H1 (cell line): ENCODE measurements around the gene ADD3. TPM values are rescaled to one million over a fixed set of nuclear protein-coding genes. Genes with fewer than 3 reads are reported as not detected.

ENCODE experiments used
- CTCF ChIA-PET: fragments of 300-600 bp; sonication (Branson Sonifier 250); formaldehyde crosslinking; loops from one replicate; lab custom pipeline; 2021; ENCODE audit not compliant: partially characterized antibody; lab: Charles Lee
- POLR2A ChIA-PET: fragments of 300-600 bp; sonication (Branson Sonifier 250); formaldehyde crosslinking; loops from one replicate; lab custom pipeline; 2021; ENCODE audit warnings: inconsistent platforms; ENCODE audit not compliant: partially characterized antibody; lab: Charles Lee
- DNase-seq, 2 experiments: peaks; one replicate each; pipeline versions ENCODE4 v3.0.0 to v3.0.0-alpha.2; 2010 to 2022; ENCODE audit warnings: low spot score in 2 of 2, low read depth in 1 of 2, mixed read lengths in 1 of 2
- FAIRE-seq: peaks from 2 replicates; lab custom pipeline; 2011; peaks lifted over from hg19 to GRCh38; lab: Jason Lieb, UNC
- H2AFZ ChIP-seq: 2 replicates; pipeline ENCODE4 v1.8.1; 2012; ENCODE audit warnings: low read length, inconsistent platforms
- H2AK5ac ChIP-seq: 2 replicates; pipeline ENCODE4 v1.6.1; 2013; ENCODE audit warnings: low read depth, low read length
- H2BK120ac ChIP-seq: replicated peaks from 2 replicates; pipeline ENCODE3; 2013; ENCODE audit warnings: low read depth, low read length, inconsistent platforms
- H2BK12ac ChIP-seq: 2 replicates; pipeline ENCODE4 v1.6.1; 2013; ENCODE audit warnings: low read depth, low read length
- H2BK15ac ChIP-seq: 2 replicates; pipeline ENCODE4 v1.6.1; 2013; ENCODE audit warnings: low read length
- H2BK20ac ChIP-seq: 2 replicates; pipeline ENCODE4 v1.6.1; 2013; ENCODE audit warnings: low read length
- H2BK5ac ChIP-seq: 2 replicates; pipeline ENCODE4 v1.6.1; 2013; ENCODE audit warnings: low read depth, low read length
- H3K14ac ChIP-seq: 2 replicates; pipeline ENCODE4 v1.6.1; 2013; ENCODE audit warnings: inconsistent platforms; ENCODE audit not compliant: insufficient read length
- H3K18ac ChIP-seq: 2 replicates; pipeline ENCODE4 v1.6.1; 2013; ENCODE audit warnings: low read length; ENCODE audit errors: extremely low read depth
- H3K23ac ChIP-seq: 2 replicates; pipeline ENCODE4 v1.6.1; 2013; ENCODE audit warnings: inconsistent platforms; ENCODE audit not compliant: insufficient read length
- H3K23me2 ChIP-seq: 2 replicates; pipeline ENCODE4 v1.6.1; 2013; ENCODE audit warnings: low read depth, low read length
- H3K27ac ChIP-seq: 2 replicates; pipeline ENCODE4 v1.6.1; 2011; ENCODE audit warnings: low read depth, low read length, inconsistent platforms
- H3K27me3 ChIP-seq, 4 experiments: replicated peaks in 1 of 4; 1 replicate in 1 of 4; 2 replicates in 3 of 4; pipeline versions ENCODE4 v1.6.1 to v1.8.1; 2011 to 2013; ENCODE audit warnings: low read length in 3 of 4, mild to moderate bottlenecking in 3 of 4, inconsistent platforms in 2 of 4, mixed read lengths in 2 of 4, moderate library complexity in 1 of 4; ENCODE audit not compliant: control insufficient read depth in 3 of 4, insufficient read depth in 3 of 4; ENCODE audit errors: extremely low read depth in 1 of 4
- H3K36me3 ChIP-seq, 4 experiments: 2 replicates each; pipeline versions ENCODE4 v1.6.1 to v1.8.1; 2011 to 2013; ENCODE audit warnings: mild to moderate bottlenecking in 4 of 4, low read length in 3 of 4, moderate library complexity in 2 of 4, control low read depth in 1 of 4, inconsistent platforms in 1 of 4; ENCODE audit not compliant: insufficient read depth in 4 of 4, control insufficient read depth in 2 of 4
- H3K4ac ChIP-seq: replicated peaks from 2 replicates; pipeline ENCODE3; 2013; ENCODE audit warnings: low read length, low read depth, mixed read lengths, inconsistent platforms; ENCODE audit not compliant: insufficient read length
- H3K4me1 ChIP-seq, 4 experiments: replicated peaks in 1 of 4; 1 replicate in 1 of 4; 2 replicates in 3 of 4; pipeline versions ENCODE4 v1.6.1 to v1.8.1; 2011 to 2013; ENCODE audit warnings: low read length in 3 of 4, inconsistent platforms in 2 of 4, mixed read lengths in 1 of 4; ENCODE audit not compliant: insufficient read depth in 4 of 4, control insufficient read depth in 3 of 4
- H3K4me2 ChIP-seq, 2 experiments: 2 replicates each; pipeline versions ENCODE4 v1.6.1 to v1.8.1; 2011 to 2013; ENCODE audit warnings: low read depth in 2 of 2, low read length in 2 of 2, control low read depth in 1 of 2, inconsistent platforms in 1 of 2, mild to moderate bottlenecking in 1 of 2; ENCODE audit not compliant: insufficient read depth in 1 of 2
- H3K4me3 ChIP-seq, 4 experiments: fragments of 200-600, 300-600 bp in 1 of 4; sonication (generic), shearing (Covaris generic), sonication (Bioruptor Twin) in 1 of 4; 2 replicates each; pipeline versions ENCODE4 v1.5.1 to v1.8.1; 2011 to 2016; ENCODE audit warnings: low read length in 4 of 4, low read depth in 3 of 4, control low read depth in 2 of 4, inconsistent platforms in 2 of 4, mild to moderate bottlenecking in 2 of 4, mixed read lengths in 1 of 4, moderate library complexity in 1 of 4; ENCODE audit not compliant: insufficient read depth in 2 of 4; ENCODE audit errors: extremely low read depth in 1 of 4
- H3K56ac ChIP-seq: replicated peaks from 2 replicates; pipeline ENCODE3; 2013; ENCODE audit warnings: low read depth, mild to moderate bottlenecking, mixed read lengths, low read length, inconsistent platforms; ENCODE audit not compliant: insufficient read length
- H3K79me1 ChIP-seq: 2 replicates; pipeline ENCODE4 v1.6.1; 2013; ENCODE audit warnings: low read depth, low read length, control low read depth
- H3K79me2 ChIP-seq, 2 experiments: 2 replicates each; pipeline versions ENCODE4 v1.6.1 to v1.8.1; 2012 to 2013; ENCODE audit warnings: low read length in 2 of 2, mild to moderate bottlenecking in 2 of 2, inconsistent platforms in 1 of 2; ENCODE audit not compliant: insufficient read depth in 2 of 2, control insufficient read depth in 1 of 2
- H3K9ac ChIP-seq, 4 experiments: replicated peaks in 1 of 4; 1 replicate in 1 of 4; 2 replicates in 3 of 4; pipeline versions ENCODE4 v1.6.1 to v1.8.1; 2011 to 2013; ENCODE audit warnings: low read depth in 3 of 4, low read length in 3 of 4, control low read depth in 2 of 4, mild to moderate bottlenecking in 2 of 4, moderate library complexity in 2 of 4, inconsistent platforms in 1 of 4; ENCODE audit errors: extremely low read depth in 1 of 4
- H3K9me3 ChIP-seq, 2 experiments: 2 replicates each; pipeline versions ENCODE4 v1.6.1 to v1.8.1; 2012 to 2013; ENCODE audit warnings: mild to moderate bottlenecking in 2 of 2, moderate library complexity in 2 of 2, control low read depth in 1 of 2, inconsistent platforms in 1 of 2, low read depth in 1 of 2, low read length in 1 of 2, mixed read lengths in 1 of 2; ENCODE audit not compliant: insufficient read depth in 2 of 2
- H4K20me1 ChIP-seq, 2 experiments: replicated peaks in 1 of 2; 2 replicates each; pipeline versions ENCODE3 to v1.8.1; 2011 to 2013; ENCODE audit warnings: inconsistent platforms in 2 of 2, low read length in 2 of 2, mild to moderate bottlenecking in 1 of 2; ENCODE audit not compliant: insufficient read depth in 2 of 2, control insufficient read depth in 1 of 2
- H4K5ac ChIP-seq: 2 replicates; pipeline ENCODE4 v1.6.1; 2013; ENCODE audit warnings: low read length, low read depth, mixed read lengths, inconsistent platforms; ENCODE audit not compliant: insufficient read length
- H4K8ac ChIP-seq: 2 replicates; pipeline ENCODE4 v1.8.0; 2013; ENCODE audit warnings: mild to moderate bottlenecking, moderate library complexity, low read length, inconsistent platforms; ENCODE audit not compliant: insufficient read depth; ENCODE audit errors: extremely low read depth
- H4K91ac ChIP-seq: replicated peaks from 2 replicates; pipeline ENCODE3; 2013; ENCODE audit warnings: low read length, mixed read lengths, inconsistent platforms; ENCODE audit not compliant: insufficient read length
- CTBP2 ChIP-seq: IDR thresholded peaks from 2 replicates; pipeline ENCODE4 v1.7.0; 2011; ENCODE audit warnings: borderline replicate concordance, mild to moderate bottlenecking, moderate library complexity, mixed read lengths, low read length; ENCODE audit not compliant: insufficient read depth, insufficient read length
- MAFK ChIP-seq: IDR thresholded peaks from 2 replicates; pipeline ENCODE4 v1.6.1; 2012; ENCODE audit warnings: low read depth, mild to moderate bottlenecking, improper control_type of control experiment, low read length
- NANOG ChIP-seq: IDR thresholded peaks from 2 replicates; pipeline ENCODE4 v1.6.1; 2011; ENCODE audit warnings: low read length, low read depth, mild to moderate bottlenecking, inconsistent platforms; ENCODE audit not compliant: insufficient read depth, poor library complexity, severe bottlenecking
- RAD21 ChIP-seq, 2 experiments: IDR thresholded peaks in 1 of 2; conservative IDR thresholded peaks in 1 of 2; 2 replicates each; pipeline ENCODE4 v1.6.1; 2011; ENCODE audit warnings: low read depth in 2 of 2, low read length in 2 of 2, improper control_type of control experiment in 1 of 2, inconsistent platforms in 1 of 2, mild to moderate bottlenecking in 1 of 2, moderate library complexity in 1 of 2
- RNF2 ChIP-seq: fragments of 200-900, 300-1000 bp; sonication (generic); IDR thresholded peaks from 2 replicates; pipeline ENCODE4 v1.7.1; 2016; ENCODE audit warnings: borderline replicate concordance, low read depth, mild to moderate bottlenecking, antibody characterized with exemption, low read length; ENCODE audit not compliant: poor library complexity, severe bottlenecking; ENCODE audit errors: missing control alignments
- TCF12 ChIP-seq: IDR thresholded peaks from 2 replicates; pipeline ENCODE4 v1.6.1; 2011; ENCODE audit warnings: low read depth, mild to moderate bottlenecking, low read length
- TEAD4 ChIP-seq: IDR thresholded peaks from 2 replicates; pipeline ENCODE4 v1.6.1; 2012; ENCODE audit warnings: low read depth, low read length, inconsistent platforms, mixed read lengths
- WGBS, 2 experiments: shearing (Covaris generic) in 1 of 2; methylation state at CpG; one replicate each; pipeline versions ENCODE4 v1.1.6 to v1.1.7; 2013 to 2015; ENCODE audit warnings: low lambda C conversion rate in 2 of 2, mixed read lengths in 2 of 2, inconsistent platforms in 1 of 2, low coverage in 1 of 2, missing lambda C conversion rate in 1 of 2; ENCODE audit not compliant: insufficient replicate concordance in 2 of 2, insufficient coverage in 1 of 2, insufficient read length in 1 of 2; ENCODE audit errors: extremely low coverage in 1 of 2, missing lambda C conversion rate in 1 of 2; 5-methylcytosine and 5-hydroxymethylcytosine counted together
- polyA plus RNA-seq, 7 experiments: library from polyadenylated mRNA; depleted of rRNA in 3 of 7; stranded (reverse) in 5 of 7; unstranded in 2 of 7; fragments of >200 nt in 5 of 7; fragments of 200-250 nt in 2 of 7; gene quantifications; 1 replicate in 5 of 7; 2 replicates in 1 of 7; 4 replicates in 1 of 7; pipeline versions ENCODE4 v1.2.1 to v1.2.3, GENCODE V29; 2011 to 2013; ENCODE audit warnings: missing spikeins in 2 of 7, mixed read lengths in 2 of 7
- total RNA-seq: library from RNA; stranded (reverse); fragmentation: NEBNext Ultra II Directional; extraction: Animal tissue kit (Norgen Biotek cat#: 25700); gene quantifications from 2 replicates; pipeline ENCODE4 v1.2.1, GENCODE V29; 2021

The ADD3 gene
- total and polyA plus RNA-seq, 2 of the 8 experiments (the other 6 are each of a cell fraction or from before 2014, with no cell fraction given) = 44.7 to 85.6 TPM

DNA sequence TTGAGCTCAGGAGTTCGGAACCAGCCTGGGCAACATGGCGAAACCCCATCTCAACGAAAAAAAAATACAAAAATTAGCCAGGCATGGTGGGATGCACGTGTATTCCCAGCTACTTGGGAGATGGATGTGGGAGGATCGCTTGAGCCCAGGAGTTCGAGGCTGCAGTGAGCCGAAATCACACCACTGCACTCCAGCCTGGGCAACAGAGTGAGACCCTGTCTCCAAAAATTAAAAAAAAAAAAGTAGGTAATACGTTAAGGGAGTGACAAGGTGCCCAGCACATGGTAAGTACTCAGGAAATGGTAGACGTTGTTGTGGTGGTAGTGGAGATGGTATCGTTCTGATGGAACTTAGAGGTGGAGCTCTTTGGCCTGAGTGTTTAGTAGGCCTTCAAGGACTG is 43.5 kb upstream of the ADD3 start:
- no peak for TF ChIP-seq CTBP2
- no peak for TF ChIP-seq NANOG
- TF ChIP-seq RAD21 (IDR thresholded peaks at IDR 0.05 in 1 of 2, conservative IDR thresholded peaks at IDR 0.05 in 1 of 2; ENCODE audit: low read depth in 2 of 2, low read length in 2 of 2) = no peak
- TF ChIP-seq TEAD4 = no peak
- TF ChIP-seq RNF2 = no peak
- no peak for TF ChIP-seq MAFK
- TF ChIP-seq TCF12 = no peak
- no peaks in the 10 kb centered on the region for H4K20me1 ChIP-seq
- H2BK5ac ChIP-seq = peak overlapping the region; percentile 46; the same call in 1 of the 2 replicates
- no peaks in the 10 kb centered on the region for H3K36me3 ChIP-seq
- no peak overlapping the region for H2BK120ac ChIP-seq
- H3K14ac ChIP-seq = no peak overlapping the region
- no peak overlapping the region for H2BK12ac ChIP-seq
- DNase-seq (no peak), FAIRE-seq (no peak)
- no peak overlapping the region for H4K5ac ChIP-seq
- no peaks in the 10 kb centered on the region for H3K27me3 ChIP-seq
- 0 out of 2 replicates have a peak overlapping the region, but pooled peaks have one; percentile 60 for H2AK5ac ChIP-seq
- WGBS, 2 experiments = 92% methylated on average over 10 of the region's 10 CpGs; no CpG with 5 or more reads in 1 of the 2 experiments
- no peaks in the 10 kb centered on the region for H3K79me2 ChIP-seq
- no peak overlapping the region for H3K56ac ChIP-seq
- H2BK20ac ChIP-seq = no peak overlapping the region
- no peak overlapping the region for H2AFZ ChIP-seq
- no peak overlapping the region for H4K8ac ChIP-seq
- peaks cover 8 to 19% (median 11%) of the 10 kb centered on the region in 4 experiments for H3K4me1 ChIP-seq
- no peak overlapping the region for H4K91ac ChIP-seq
- no peak overlapping the region for H3K18ac ChIP-seq
- H3K4me2 ChIP-seq = no peak overlapping the region
- H3K23ac ChIP-seq = no peak overlapping the region
- H3K9ac ChIP-seq = no peak overlapping the region
- H3K27ac ChIP-seq = no peak overlapping the region
- no peaks in the 10 kb centered on the region; the same call in 1 of the 2 replicates for H3K23me2 ChIP-seq
- H3K9me3 ChIP-seq = no peaks in the 10 kb centered on the region
- no peaks in the 10 kb centered on the region for H3K79me1 ChIP-seq
- H2BK15ac ChIP-seq = 0 out of 2 replicates have a peak overlapping the region, but pooled peaks have one; percentile 50
- H3K4me3 ChIP-seq = no peak overlapping the region
- CTCF ChIA-PET = interaction anchor here (0.7 to 2.6 kb wide), 8 partner anchors 9 to 80 kb away, joined by 3 to 17 read pairs (median 5); no protein-coding TSS in a partner anchor
- POLR2A ChIA-PET = interaction anchor here (1.1 to 1.2 kb wide), 2 partner anchors 12 to 30 kb away, joined by 3 to 5 read pairs; no protein-coding TSS in a partner anchor
- no peak overlapping the region for H3K4ac ChIP-seq
